Activated naive CD8-positive, alpha-beta T cell treated with anti-CD3 and anti-CD28 coated beads for 36 hours (primary cell): ENCODE results near the gene ELFN1. TPM values are rescaled to one million over a fixed set of nuclear protein-coding genes. Genes with fewer than 3 reads are reported as not detected.

Experiments used
- DNase-seq: peaks from one replicate; pipeline ENCODE4 v3.0.0; 2021
- H3K27ac Mint-ChIP-seq: one replicate; pipeline ENCODE4 v1.8.0; 2022; ENCODE audit warnings: mild to moderate bottlenecking, moderate library complexity, mixed read lengths
- H3K27me3 Mint-ChIP-seq: one replicate; pipeline ENCODE4 v1.8.0; 2022; ENCODE audit warnings: mild to moderate bottlenecking, mixed read lengths
- H3K36me3 Mint-ChIP-seq: one replicate; pipeline ENCODE4 v1.8.0; 2021; ENCODE audit warnings: mild to moderate bottlenecking, mixed read lengths
- H3K4me1 Mint-ChIP-seq: one replicate; pipeline ENCODE4 v1.8.0; 2021; ENCODE audit warnings: mixed read lengths
- H3K4me3 Mint-ChIP-seq: one replicate; pipeline ENCODE4 v1.8.0; 2022; ENCODE audit warnings: mild to moderate bottlenecking, moderate library complexity, mixed read lengths
- H3K9me3 Mint-ChIP-seq: one replicate; pipeline ENCODE4 v1.8.0; 2022; ENCODE audit warnings: mixed read lengths
- total RNA-seq, 2 experiments: library from RNA; stranded (reverse); gene quantifications; one replicate each; pipeline ENCODE4 v1.2.3, GENCODE V29; 2021

ELFN1 gene
- total RNA-seq, 2 experiments from 2014 or later = 0.14 to 0.19 TPM

DNA sequence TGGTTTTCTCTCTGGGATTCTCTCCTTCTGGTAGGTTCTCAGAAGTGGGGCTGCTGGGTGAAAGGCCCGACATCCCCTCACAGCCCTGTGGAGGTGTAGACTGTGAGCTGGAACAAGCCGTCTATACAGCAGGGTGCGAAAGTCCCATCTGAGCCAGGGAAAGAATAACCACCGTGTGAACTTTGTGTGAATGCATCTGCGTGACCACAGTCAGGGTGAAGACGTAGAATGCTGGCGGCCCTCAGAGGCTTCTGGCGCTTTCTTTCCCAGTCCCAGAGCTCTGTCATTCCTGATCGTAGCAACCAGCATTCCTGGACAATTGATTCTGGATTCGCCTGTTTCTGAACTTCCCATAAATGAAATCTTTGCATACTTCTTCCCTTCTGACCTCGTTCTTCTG lies 30.0 kb downstream of the ELFN1 start:
- Mint-ChIP-seq H3K27me3 (peaks cover 3% of the 10 kb centered on the region), H3K36me3 (no peaks in the 10 kb centered on the region), H3K9me3 (peaks cover 8% of the 10 kb centered on the region), H3K4me3 (no peak overlapping the region), H3K27ac (no peak overlapping the region), H3K4me1 (no peaks in the 10 kb centered on the region)
- no peak for DNase-seq

DNA sequence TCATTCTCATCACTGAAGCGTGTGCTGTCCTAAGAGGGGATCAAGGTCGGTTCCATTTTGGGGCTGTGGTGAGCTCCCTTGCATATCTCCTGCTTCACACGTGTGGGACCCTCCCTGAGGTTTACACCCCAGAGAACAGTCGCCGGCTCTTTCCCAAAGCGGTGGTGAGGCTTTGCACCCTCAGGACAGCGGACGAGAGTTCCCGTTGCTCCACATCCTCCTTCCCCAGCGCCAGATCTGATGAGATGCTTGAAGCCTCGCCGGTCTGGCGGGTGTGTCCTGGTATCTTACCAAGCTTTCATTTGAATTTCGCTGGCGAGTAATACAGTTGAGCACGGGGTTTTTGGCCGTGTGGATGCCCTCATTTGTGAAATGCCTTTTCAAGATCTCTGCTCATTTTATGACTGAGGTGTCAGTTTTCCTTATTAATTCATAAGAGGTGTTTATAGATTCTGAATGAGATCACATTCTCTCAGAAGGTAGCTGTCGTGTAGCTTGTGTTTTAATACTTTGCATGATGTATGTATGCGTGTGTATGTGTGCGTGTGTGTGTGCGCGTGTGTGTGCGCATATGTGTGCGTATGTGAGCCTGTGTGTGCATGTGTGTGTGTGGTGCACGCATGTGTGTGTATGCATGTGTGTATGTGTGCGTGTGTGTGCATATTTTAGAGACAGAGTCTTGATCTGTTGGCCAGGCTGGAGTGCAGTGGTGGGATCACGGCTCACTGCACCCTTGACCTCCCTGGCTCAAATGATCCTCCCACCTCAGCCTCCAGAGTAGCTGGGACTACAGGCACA lies 30.7 kb downstream of the ELFN1 start:
- Mint-ChIP-seq H3K27me3 (peaks cover 3% of the 10 kb centered on the region), H3K4me1 (no peaks in the 10 kb centered on the region), H3K36me3 (no peaks in the 10 kb centered on the region), H3K27ac (no peak overlapping the region), H3K4me3 (no peak overlapping the region), H3K9me3 (peaks cover 8% of the 10 kb centered on the region)
- DNase-seq = no peak

DNA sequence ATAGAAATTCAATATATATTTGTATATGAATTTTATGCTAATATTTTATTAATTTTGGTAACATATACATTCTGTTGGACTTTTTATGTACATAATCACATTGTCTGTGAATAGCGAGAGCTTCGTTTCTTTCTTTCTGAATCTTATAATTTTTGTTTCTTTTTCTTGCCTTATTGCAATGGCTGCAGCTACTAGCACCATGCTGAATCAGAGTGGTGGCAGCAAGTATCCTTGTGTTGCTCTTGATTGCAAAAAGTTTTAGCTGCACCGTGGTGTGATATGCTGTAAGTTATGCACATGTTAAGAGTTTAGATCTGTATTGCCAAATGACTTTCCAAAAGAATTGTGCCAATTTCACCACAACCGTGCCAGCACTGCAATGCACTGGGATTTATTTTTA lies 32.6 kb downstream of the ELFN1 start:
- no peak for DNase-seq
- Mint-ChIP-seq H3K27ac (no peak overlapping the region), H3K36me3 (no peaks in the 10 kb centered on the region), H3K9me3 (peaks cover 8% of the 10 kb centered on the region), H3K27me3 (peaks cover 3% of the 10 kb centered on the region), H3K4me1 (no peaks in the 10 kb centered on the region), H3K4me3 (no peak overlapping the region)

DNA sequence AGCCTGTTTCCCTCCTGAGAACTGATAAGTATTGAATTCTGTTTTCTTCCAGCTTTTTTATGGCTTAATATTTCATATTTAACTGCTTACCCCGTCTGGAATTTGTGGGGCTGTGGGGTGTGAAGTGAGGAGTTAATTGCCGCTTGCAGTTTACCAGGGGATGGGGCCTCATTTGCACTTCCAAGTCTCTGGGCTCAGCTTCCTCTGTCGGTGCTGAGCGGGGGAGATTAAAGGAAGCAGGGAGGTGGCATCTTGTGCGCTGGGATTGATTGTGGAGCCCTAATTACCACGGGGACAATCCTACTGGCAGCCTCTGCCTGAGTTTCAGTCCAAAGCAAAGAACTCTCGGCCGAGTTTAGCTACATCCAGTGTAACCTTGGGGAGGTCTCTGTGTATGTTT lies 33.4 kb downstream of the ELFN1 start:
- H3K9me3 Mint-ChIP-seq = peaks cover 8% of the 10 kb centered on the region
- no peak for DNase-seq
- H3K36me3 Mint-ChIP-seq = no peaks in the 10 kb centered on the region
- H3K27ac Mint-ChIP-seq = no peak overlapping the region
- H3K27me3 Mint-ChIP-seq = peaks cover 3% of the 10 kb centered on the region
- no peaks in the 10 kb centered on the region for H3K4me1 Mint-ChIP-seq
- no peak overlapping the region for H3K4me3 Mint-ChIP-seq

DNA sequence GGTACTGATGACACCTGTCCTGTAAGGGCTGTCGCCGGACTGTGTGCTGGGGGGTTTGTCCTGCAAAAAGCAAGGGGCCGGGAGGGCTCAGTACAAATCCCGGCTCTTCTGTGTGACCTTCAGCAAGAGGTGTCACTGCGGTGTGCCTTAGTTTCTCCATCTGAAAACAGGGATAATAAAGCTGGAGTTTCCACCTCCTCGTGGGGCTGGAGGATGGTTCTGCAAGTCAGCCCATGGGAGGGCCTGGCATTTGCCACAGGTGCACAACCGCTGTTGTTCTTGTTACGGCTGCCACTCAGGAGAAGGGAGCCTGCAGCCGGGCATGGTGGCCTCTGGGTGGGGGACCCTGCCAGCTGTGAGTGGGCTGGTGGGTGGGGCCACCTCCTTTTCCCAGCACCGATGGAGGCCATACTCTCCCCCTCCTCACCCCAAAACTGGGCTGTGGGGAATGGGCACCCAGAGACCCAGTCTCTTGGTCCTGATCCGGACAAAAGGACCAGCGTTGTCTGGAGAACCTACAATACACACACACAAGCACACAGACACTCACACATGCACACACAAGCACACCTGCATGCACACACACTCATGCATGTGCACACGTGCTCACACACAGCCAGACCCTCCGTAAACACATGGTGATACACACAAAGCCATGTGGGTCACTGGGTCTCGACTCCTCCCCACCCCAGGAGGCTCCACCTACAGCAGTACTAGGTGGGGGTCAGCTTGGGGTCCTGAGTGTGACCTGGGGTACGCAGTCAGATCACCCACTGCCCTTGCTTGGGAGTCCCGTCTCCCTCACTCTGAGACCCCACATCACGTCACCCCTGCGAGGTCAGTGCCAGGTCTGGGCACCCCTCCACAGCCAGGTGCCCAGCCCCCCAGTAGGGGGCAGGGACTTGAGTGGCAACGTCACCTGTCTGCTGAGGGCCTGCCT lies 34.1 kb downstream of the ELFN1 start:
- no peak for DNase-seq

DNA sequence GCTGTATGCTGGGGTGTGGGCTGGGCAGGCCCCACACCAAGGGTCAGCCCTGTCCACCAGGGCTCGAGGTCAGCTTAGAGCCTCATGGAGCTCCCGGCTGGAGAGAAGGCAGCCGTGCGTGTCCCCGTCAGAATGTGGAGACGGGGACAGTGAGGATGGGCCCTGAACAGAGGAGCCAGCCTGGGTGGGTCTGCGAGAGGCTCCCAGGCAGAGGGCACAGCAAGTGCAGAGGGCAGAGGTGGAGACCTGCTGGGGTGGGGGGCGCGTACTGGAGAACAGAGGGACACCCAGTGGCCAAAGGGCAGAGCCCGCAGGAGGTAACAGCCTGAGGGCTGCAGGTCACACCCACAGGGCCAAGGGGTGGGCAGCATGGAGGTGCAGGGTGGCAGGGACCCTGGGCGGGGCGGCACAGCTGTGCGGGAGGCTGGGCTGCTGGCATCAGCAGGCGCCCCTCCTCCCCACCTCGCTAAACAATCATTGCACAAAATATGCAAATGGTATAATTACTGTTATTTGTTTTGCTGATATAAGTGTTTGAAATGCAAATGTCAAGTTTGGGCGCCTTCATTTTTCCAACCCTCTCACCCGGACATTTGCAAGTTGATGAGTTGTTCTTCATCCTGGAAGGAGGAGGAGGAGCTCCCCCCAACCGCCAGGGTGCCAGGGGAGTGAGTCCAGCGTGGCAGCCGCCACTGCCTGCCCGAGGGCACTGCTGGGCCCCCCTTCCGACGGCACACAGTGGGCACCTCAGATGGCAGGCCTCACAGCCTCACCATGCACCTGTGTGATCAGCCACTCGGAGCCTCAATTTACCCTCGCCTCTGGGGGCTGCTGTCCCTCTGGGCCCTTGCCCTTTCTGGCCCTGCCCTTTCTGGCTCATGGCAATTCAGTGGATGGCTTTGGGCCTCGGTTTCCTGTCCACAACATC lies 35.0 kb downstream of the ELFN1 start:
- Mint-ChIP-seq H3K27ac (no peak overlapping the region), H3K36me3 (no peaks in the 10 kb centered on the region), H3K4me3 (no peak overlapping the region), H3K4me1 (no peaks in the 10 kb centered on the region), H3K27me3 (peaks cover 3% of the 10 kb centered on the region), H3K9me3 (peaks cover 19% of the 10 kb centered on the region)
- DNase-seq = no peak

More for the DNA sequence above, 34.1 kb downstream of the ELFN1 start:
- H3K27me3 Mint-ChIP-seq = peaks cover 3% of the 10 kb centered on the region
- H3K4me3 Mint-ChIP-seq = no peak overlapping the region
- peaks cover 11% of the 10 kb centered on the region for H3K9me3 Mint-ChIP-seq
- H3K36me3 Mint-ChIP-seq = no peaks in the 10 kb centered on the region
- no peaks in the 10 kb centered on the region for H3K4me1 Mint-ChIP-seq
- H3K27ac Mint-ChIP-seq = no peak overlapping the region

DNA sequence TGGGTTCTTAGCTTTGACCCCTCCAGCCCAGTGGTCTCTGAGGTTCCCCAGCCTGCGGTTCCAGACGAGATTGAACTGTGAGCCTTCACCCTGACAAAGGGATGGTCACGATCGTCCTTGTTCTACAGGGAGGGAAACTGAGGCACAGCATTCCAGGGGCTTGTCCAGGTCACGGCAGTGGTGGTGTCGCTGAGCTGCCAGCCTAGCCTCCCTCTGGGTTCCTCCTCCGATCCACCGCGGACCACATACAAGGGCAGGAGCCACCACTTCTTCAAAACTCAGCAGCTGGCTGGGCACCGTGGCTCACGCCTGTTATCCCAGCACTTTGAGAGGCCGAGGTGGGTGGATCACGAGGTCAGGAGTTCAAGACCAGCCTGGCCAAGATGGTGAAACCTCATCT lies 35.8 kb downstream of the ELFN1 start:
- Mint-ChIP-seq H3K27me3 (peaks cover 3% of the 10 kb centered on the region), H3K9me3 (peaks cover 20% of the 10 kb centered on the region), H3K27ac (no peak overlapping the region), H3K4me1 (no peaks in the 10 kb centered on the region), H3K4me3 (no peak overlapping the region), H3K36me3 (no peaks in the 10 kb centered on the region)
- no peak for DNase-seq

DNA sequence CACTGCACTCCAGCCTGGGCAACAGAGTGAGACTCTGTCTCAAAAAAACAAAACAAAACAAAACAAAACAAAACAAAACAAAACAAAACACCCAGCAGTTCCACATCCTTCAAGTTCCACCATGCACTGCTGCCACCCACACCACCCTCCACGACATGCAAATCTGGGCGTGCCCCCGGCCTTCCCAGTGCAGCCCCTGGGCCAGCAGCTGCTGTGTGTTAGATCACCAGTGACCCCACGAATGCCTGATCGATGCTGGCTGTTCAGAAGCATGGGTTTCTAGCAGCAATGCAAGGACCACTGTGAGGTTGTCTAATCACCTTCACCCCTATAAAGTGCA lies 36.3 kb downstream of the ELFN1 start:
- H3K4me3 Mint-ChIP-seq = no peak overlapping the region
- no peak for DNase-seq

DNA sequence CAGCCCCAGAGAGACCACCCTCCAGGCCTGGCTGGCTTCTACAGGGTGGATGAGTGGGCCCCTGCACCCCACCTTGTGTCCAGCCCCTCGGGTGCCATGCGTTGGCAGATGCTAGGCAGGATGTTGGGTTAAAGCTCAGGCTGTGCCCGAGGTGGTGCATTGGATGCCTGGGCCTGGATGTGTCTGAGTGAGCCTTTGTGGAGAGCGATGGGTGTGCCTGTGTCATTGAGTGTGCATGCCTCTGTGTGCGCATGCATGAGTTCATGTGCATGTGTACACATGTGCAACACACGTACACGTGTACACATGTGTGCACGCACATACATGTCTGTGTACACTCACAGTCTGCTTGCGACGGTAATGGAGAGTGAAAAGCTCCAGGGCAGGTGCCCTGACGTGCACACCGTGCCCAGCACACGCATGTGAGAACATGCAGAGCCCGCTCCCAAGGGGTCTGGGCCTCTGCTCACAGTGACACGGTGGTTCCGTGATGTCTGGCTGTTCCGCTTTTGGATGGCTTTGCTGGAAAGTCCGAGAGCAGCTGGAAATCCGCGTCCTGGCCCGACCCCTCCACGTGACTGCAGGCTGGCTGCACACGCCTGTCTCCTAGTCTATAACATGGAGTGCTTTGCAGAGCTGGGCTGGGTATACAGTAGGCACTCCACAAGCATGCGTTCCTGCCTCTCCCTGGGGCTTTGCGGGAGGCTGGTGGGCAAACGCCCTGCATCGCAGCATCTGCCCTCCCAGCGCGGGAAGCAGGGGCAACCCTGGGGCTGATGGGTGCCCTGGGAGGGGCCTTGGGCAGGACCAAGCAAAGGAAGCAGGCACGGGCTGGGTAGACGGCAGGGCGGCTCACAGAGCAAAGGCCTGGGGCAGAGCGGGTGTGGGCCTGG lies 36.9 kb downstream of the ELFN1 start:
- H3K9me3 Mint-ChIP-seq = peaks cover 20% of the 10 kb centered on the region
- H3K4me3 Mint-ChIP-seq = no peak overlapping the region
- no peak overlapping the region for H3K27ac Mint-ChIP-seq
- H3K27me3 Mint-ChIP-seq = peaks cover 3% of the 10 kb centered on the region
- no peak for DNase-seq
- H3K36me3 Mint-ChIP-seq = no peaks in the 10 kb centered on the region
- H3K4me1 Mint-ChIP-seq = no peaks in the 10 kb centered on the region

More for the DNA sequence above, 36.3 kb downstream of the ELFN1 start:
- peaks cover 20% of the 10 kb centered on the region for H3K9me3 Mint-ChIP-seq
- H3K36me3 Mint-ChIP-seq = no peaks in the 10 kb centered on the region
- H3K4me1 Mint-ChIP-seq = no peaks in the 10 kb centered on the region
- no peak overlapping the region for H3K27ac Mint-ChIP-seq
- H3K27me3 Mint-ChIP-seq = peaks cover 3% of the 10 kb centered on the region

DNA sequence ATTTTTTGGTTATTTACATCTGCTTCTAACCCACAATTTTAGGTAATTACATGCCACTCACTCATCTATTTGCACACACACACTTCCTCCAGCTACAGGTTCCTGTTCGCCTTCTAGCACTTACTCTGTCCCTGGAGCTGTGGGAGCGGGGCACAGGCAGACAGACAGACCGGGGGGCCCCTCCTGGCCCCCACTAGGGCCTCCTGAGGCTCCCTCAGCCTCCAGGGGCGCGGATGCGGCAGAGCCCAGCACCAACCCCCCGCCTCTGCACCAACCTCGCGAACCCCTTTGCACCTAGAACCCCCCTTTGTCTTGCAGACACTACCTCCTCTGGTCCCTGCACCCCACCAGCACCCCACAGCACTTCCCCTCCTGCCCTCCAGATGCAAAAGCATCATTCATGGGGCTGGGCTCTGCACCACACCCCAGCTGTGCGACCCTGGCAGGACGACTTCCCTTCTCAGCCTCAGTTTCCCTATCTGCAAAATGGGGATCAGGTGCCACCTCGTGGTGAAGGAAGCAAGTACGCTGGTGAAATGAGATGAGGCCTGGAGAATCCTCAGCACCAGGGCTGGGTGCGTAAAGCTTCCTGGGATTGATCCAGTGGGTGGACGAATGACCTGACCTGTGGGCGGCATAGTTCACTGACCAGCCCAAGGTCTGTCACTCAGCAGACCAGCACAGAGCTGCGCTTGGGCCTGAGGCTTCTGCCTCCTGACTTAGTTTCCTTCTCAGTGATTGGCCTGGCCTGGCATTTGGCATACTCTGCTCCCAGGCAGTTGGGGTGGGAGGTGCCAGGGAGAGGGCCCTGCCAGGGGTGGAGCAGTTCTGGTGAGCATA lies 37.9 kb downstream of the ELFN1 start:
- Mint-ChIP-seq H3K27me3 (peaks cover 3% of the 10 kb centered on the region), H3K27ac (no peak overlapping the region), H3K4me1 (no peaks in the 10 kb centered on the region), H3K36me3 (no peaks in the 10 kb centered on the region), H3K9me3 (peaks cover 16% of the 10 kb centered on the region), H3K4me3 (no peak overlapping the region)
- no peak for DNase-seq

DNA sequence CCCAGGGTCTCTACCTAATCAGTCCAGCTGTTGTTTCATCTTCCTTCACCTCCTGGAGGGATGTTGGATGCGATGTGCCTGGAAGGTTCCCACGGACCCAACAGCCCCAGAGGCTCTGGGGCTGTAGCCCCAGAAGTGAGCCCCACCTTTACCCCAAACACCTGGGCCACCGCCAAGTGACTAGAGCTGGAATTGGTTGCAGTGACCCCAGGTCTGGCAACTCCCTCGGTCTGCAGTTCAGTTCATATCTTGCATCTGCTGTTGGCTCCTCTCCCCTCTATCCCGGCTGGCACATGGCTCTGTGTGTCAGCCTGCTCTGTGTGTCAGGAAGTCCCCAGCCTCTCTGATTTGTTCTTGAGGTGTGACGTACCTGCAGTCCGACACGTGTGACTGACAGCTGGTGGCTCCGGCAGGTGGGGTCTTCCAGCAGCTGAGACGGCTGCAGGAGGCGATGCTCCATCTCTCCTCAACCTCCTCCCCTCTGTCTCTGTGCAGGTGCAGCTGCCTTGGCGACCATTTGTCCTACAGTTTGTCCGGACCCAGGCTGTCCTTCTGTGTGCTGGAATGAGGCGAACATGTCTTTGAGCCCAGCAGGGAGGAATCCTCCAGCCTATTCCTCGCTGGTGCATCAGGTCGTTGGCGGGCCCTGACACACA lies 38.6 kb downstream of the ELFN1 start:
- H3K36me3 Mint-ChIP-seq = no peaks in the 10 kb centered on the region
- H3K27ac Mint-ChIP-seq = no peak overlapping the region
- peaks cover 3% of the 10 kb centered on the region for H3K27me3 Mint-ChIP-seq
- no peak overlapping the region for H3K4me3 Mint-ChIP-seq
- H3K4me1 Mint-ChIP-seq = no peaks in the 10 kb centered on the region
- peaks cover 12% of the 10 kb centered on the region for H3K9me3 Mint-ChIP-seq
- no peak for DNase-seq

DNA sequence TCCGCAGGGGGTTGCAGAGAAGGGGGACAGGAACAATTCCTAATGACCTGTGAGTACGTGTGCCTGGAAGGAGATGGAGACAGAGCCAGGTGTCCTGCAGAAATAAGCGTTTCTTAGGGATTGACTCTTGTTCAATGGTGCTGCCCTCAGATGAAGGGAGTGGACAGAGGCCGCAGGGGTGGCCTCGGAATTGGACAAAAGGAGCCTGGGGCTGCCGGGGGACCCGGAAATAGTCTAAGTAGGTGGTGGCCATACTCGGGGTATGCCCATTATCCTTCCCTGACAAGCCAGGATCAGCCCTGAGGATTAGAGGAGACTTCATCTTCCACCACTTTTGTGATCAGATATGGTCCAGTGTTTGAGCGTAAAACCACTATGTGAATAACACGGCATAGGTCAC lies 39.2 kb downstream of the ELFN1 start:
- Mint-ChIP-seq H3K27ac (no peak overlapping the region), H3K27me3 (peaks cover 1% of the 10 kb centered on the region), H3K36me3 (no peaks in the 10 kb centered on the region), H3K4me1 (no peaks in the 10 kb centered on the region), H3K4me3 (no peak overlapping the region), H3K9me3 (peaks cover 12% of the 10 kb centered on the region)
- no peak for DNase-seq

DNA sequence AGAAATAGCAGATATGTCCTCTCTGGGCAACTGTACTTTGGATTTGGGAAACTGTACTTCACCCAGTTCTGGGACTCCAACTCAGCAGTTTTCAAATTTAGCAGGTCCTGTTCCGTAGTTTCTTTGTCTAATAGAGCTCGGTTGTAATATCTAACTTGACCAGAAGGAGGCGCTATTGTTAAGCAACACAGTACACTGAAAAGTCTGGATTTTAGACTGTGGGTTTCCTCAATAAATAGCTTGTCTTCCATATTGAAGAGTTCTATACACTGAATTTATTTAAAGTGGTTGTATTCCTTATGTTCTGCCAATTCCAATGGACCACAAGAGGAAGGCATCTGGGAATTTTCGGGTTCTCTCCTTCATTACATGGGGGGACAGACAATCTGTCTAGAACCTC lies 39.8 kb downstream of the ELFN1 start:
- Mint-ChIP-seq H3K36me3 (no peaks in the 10 kb centered on the region), H3K9me3 (peaks cover 12% of the 10 kb centered on the region), H3K4me1 (no peaks in the 10 kb centered on the region), H3K4me3 (no peak overlapping the region), H3K27me3 (no peaks in the 10 kb centered on the region), H3K27ac (no peak overlapping the region)
- no peak for DNase-seq
